ENCODE results near the gene RAMP1. TPM values are rescaled to one million over a fixed set of nuclear protein-coding genes. Genes with fewer than 3 reads are reported as not detected.

The RAMP1 gene
- total RNA-seq, 1 donor from 2014 or later: 138 TPM

- DNase-seq (peak; percentile 88), ATAC-seq (ENCODE audit: poor library complexity) (peak; percentile 84)
- intact Hi-C loops (cut with DNase I): no loop called here
Measured at GRCh38 chr2:237886685-237887481, 27.5 kb downstream of the RAMP1 start.

- intact Hi-C loops (cut with DNase I): no loop called here
- ATAC-seq (ENCODE audit: poor library complexity): no peak
- DNase-seq: no peak
Measured at GRCh38 chr2:237888389-237888788, 29.0 kb downstream of the RAMP1 start.

- intact Hi-C loops (cut with DNase I): no loop called here
- DNase-seq: no peak
- no peak for ATAC-seq (ENCODE audit: poor library complexity)
Measured at GRCh38 chr2:237889016-237889415, 29.6 kb downstream of the RAMP1 start.

GRCh38 chr2:237889811-237890210, 30.4 kb downstream of the RAMP1 start:
- intact Hi-C loops (cut with DNase I): no loop called here
- DNase-seq (no peak), ATAC-seq (ENCODE audit: poor library complexity) (no peak)

GRCh38 chr2:237892478-237892877, 33.1 kb downstream of the RAMP1 start:
- intact Hi-C loops (cut with DNase I): no loop called here
- ATAC-seq (ENCODE audit: poor library complexity) (no peak), DNase-seq (no peak)

- DNase-seq (no peak), ATAC-seq (ENCODE audit: poor library complexity) (no peak)
- intact Hi-C loops (cut with DNase I): no loop called here
Measured at GRCh38 chr2:237892984-237893595, 33.7 kb downstream of the RAMP1 start.

GRCh38 chr2:237894396-237894979, 35.1 kb downstream of the RAMP1 start:
- DNase-seq (no peak), ATAC-seq (ENCODE audit: poor library complexity) (no peak)
- intact Hi-C loops (cut with DNase I): no loop called here

GRCh38 chr2:237894986-237895543, 35.6 kb downstream of the RAMP1 start:
- intact Hi-C loops (cut with DNase I): no loop called here
- no peak for ATAC-seq (ENCODE audit: poor library complexity)

GRCh38 chr2:237895544-237896506, 36.4 kb downstream of the RAMP1 start:
- intact Hi-C loops (cut with DNase I): no loop called here
- ATAC-seq (ENCODE audit: poor library complexity) (peak; percentile 83), DNase-seq (peak; percentile 82)

More at GRCh38 chr2:237894986-237895543, 35.6 kb downstream of the RAMP1 start:
- no peak for DNase-seq

GRCh38 chr2:237896507-237896892, 37.1 kb downstream of the RAMP1 start:
- no peak for ATAC-seq (ENCODE audit: poor library complexity)
- DNase-seq: no peak
- intact Hi-C loops (cut with DNase I): no loop called here

- intact Hi-C loops (cut with DNase I): no loop called here
- ATAC-seq (ENCODE audit: poor library complexity) (no peak), DNase-seq (no peak)
Measured at GRCh38 chr2:237896956-237897355, 37.5 kb downstream of the RAMP1 start.

- DNase-seq (no peak), ATAC-seq (ENCODE audit: poor library complexity) (no peak)
- intact Hi-C loops (cut with DNase I): no loop called here
Measured at GRCh38 chr2:237898057-237898414, 38.6 kb downstream of the RAMP1 start.

GRCh38 chr2:237900891-237901831, 41.7 kb downstream of the RAMP1 start:
- no peak for DNase-seq
- intact Hi-C loops (cut with DNase I): no loop called here
- ATAC-seq (ENCODE audit: poor library complexity): no peak

GRCh38 chr2:237901932-237902850, 42.8 kb downstream of the RAMP1 start:
- ATAC-seq (ENCODE audit: poor library complexity) (no peak), DNase-seq (no peak)
- intact Hi-C loops (cut with DNase I): no loop called here

GRCh38 chr2:237904831-237905599, 45.6 kb downstream of the RAMP1 start:
- ATAC-seq (ENCODE audit: poor library complexity) (peak; percentile 89), DNase-seq (peak; percentile 77)
- intact Hi-C loops (cut with DNase I): no loop called here

GRCh38 chr2:237907144-237907543, 47.7 kb downstream of the RAMP1 start:
- ATAC-seq (ENCODE audit: poor library complexity) (no peak), DNase-seq (no peak)
- intact Hi-C loops (cut with DNase I): no loop called here

Measured in Right ventricle myocardium superior (tissue), 1 donor.